OCI-LY7 (cell line): ENCODE results near the gene TNKS1BP1. TPM values are rescaled to one million over a fixed set of nuclear protein-coding genes. Genes with fewer than 3 reads are reported as not detected.

Experiments used
- BruUV-seq: library from RNA; stranded (reverse); fragments of 400-500 nt; replicated peaks from 2 replicates; lab custom pipeline; 2021; lab: Mats Ljungman, UMichigan
- CTCF ChIA-PET: fragments of 300-600 bp; sonication (Branson Sonifier 250); formaldehyde crosslinking; loops from one replicate; lab custom pipeline; 2022; ENCODE audit warnings: antibody characterized with exemption; ENCODE audit not compliant: unreplicated experiment; lab: Charles Lee
- POLR2A ChIA-PET: fragments of 300-600 bp; sonication (Branson Sonifier 250); formaldehyde crosslinking; loops from one replicate; lab custom pipeline; 2022; ENCODE audit warnings: antibody characterized with exemption; lab: Charles Lee
- DNase-seq: peaks from one replicate; pipeline ENCODE4 v3.0.0-alpha.2; 2015; ENCODE audit warnings: low spot score
- H2AFZ ChIP-seq: fragments of 200-600 bp; sonication (generic), shearing (Covaris generic); 2 replicates; pipeline ENCODE4 v1.6.1; 2014; ENCODE audit warnings: mild to moderate bottlenecking, antibody characterized with exemption, low read length, moderate library complexity
- H3K27ac ChIP-seq: fragments of 200-600 bp; sonication (generic); 2 replicates; pipeline ENCODE4 v1.5.1; 2014; ENCODE audit warnings: mixed run types, low read depth, mild to moderate bottlenecking, moderate library complexity, low read length, inconsistent platforms; ENCODE audit not compliant: poor library complexity, severe bottlenecking
- H3K36me3 ChIP-seq: fragments of 200-600 bp; sonication (generic); 2 replicates; pipeline ENCODE4 v1.6.1; 2014; ENCODE audit warnings: mild to moderate bottlenecking, antibody characterized with exemption, low read length, moderate library complexity, mixed read lengths; ENCODE audit not compliant: insufficient read depth
- H3K4me1 ChIP-seq: fragments of 200-600 bp; sonication (generic); 2 replicates; pipeline ENCODE4 v1.5.1; 2014; ENCODE audit warnings: mild to moderate bottlenecking, low read length; ENCODE audit not compliant: insufficient read depth, poor library complexity, severe bottlenecking
- H3K4me2 ChIP-seq: fragments of 200-600 bp; sonication (generic); 2 replicates; pipeline ENCODE4 v1.6.1; 2014; ENCODE audit warnings: mild to moderate bottlenecking, low read length
- H3K4me3 ChIP-seq: fragments of 200-600 bp; sonication (generic); 2 replicates; pipeline ENCODE4 v1.5.1; 2014; ENCODE audit warnings: mild to moderate bottlenecking, low read depth, low read length; ENCODE audit not compliant: poor library complexity, severe bottlenecking
- H3K79me2 ChIP-seq: fragments of 200-600 bp; sonication (generic); 2 replicates; pipeline ENCODE4 v1.6.1; 2016; ENCODE audit warnings: low read depth, mild to moderate bottlenecking, low read length, moderate library complexity, mixed read lengths; ENCODE audit not compliant: insufficient read depth
- H3K9me2 ChIP-seq: fragments of 200-600 bp; sonication (generic); 2 replicates; pipeline ENCODE4 v1.6.1; 2016; ENCODE audit warnings: mild to moderate bottlenecking, low read length, mixed read lengths; ENCODE audit not compliant: insufficient read depth
- H3K9me3 ChIP-seq: fragments of 200-600 bp; sonication (generic); 2 replicates; pipeline ENCODE4 v1.6.1; 2014; ENCODE audit warnings: mild to moderate bottlenecking, mixed run types, low read length, mixed read lengths
- H4K20me1 ChIP-seq: fragments of 200-600 bp; sonication (generic); 2 replicates; pipeline ENCODE4 v1.6.1; 2014; ENCODE audit warnings: mild to moderate bottlenecking, antibody characterized with exemption, low read length, moderate library complexity, mixed read lengths; ENCODE audit not compliant: insufficient read depth
- CTCF ChIP-seq: fragments of 200-600 bp; sonication (generic); conservative IDR thresholded peaks from 2 replicates; pipeline ENCODE4 v1.5.1; 2014; ENCODE audit warnings: mild to moderate bottlenecking, antibody characterized with exemption, low read length, moderate library complexity, mixed read lengths
- EZH2phosphoT487 ChIP-seq: fragments of 200-600 bp; sonication (generic); IDR thresholded peaks from 2 replicates; pipeline ENCODE4 v1.6.1; 2018; ENCODE audit warnings: low read depth, borderline replicate concordance, mild to moderate bottlenecking, mixed run types, antibody characterized with exemption, low read length, moderate library complexity, mixed read lengths
- intact Hi-C: fragments of 100-400 bp; cut with micrococcal nuclease; formaldehyde crosslinking; loops from one replicate; pipeline ENCODE4 v1.10.0; 2022; ENCODE audit not compliant: unreplicated experiment
- total RNA-seq, 2 experiments: library from RNA; depleted of rRNA in 1 of 2; stranded (reverse); fragments of >200 nt in 1 of 2; shearing (Covaris generic) in 1 of 2; gene quantifications; 2 replicates each; pipeline ENCODE4 v1.2.3, GENCODE V29; 2014 to 2022

TNKS1BP1 gene
- total RNA-seq, 2 experiments from 2014 or later = 5.3 to 16.4 TPM

- H3K79me2 ChIP-seq = no peaks in the 10 kb centered on the region
- H3K36me3 ChIP-seq = no peaks in the 10 kb centered on the region
- H4K20me1 ChIP-seq = no peaks in the 10 kb centered on the region
- ChIA-PET CTCF (no interaction called here), POLR2A (interaction anchor here (0.6 to 0.7 kb wide), 2 partner anchors 365 to 780 kb away, joined by 5 to 7 read pairs; no protein-coding TSS in a partner anchor)
- H2AFZ ChIP-seq = no peak overlapping the region
- no peaks in the 10 kb centered on the region for H3K4me1 ChIP-seq
- intact Hi-C loops = no loop called here
- no peaks in the 10 kb centered on the region for H3K9me3 ChIP-seq
- no peak for DNase-seq
- H3K4me3 ChIP-seq = no peak overlapping the region
- no TSS peak for BruUV-seq
- no peak overlapping the region for H3K4me2 ChIP-seq
- H3K9me2 ChIP-seq = no peaks in the 10 kb centered on the region
- H3K27ac ChIP-seq = no peak overlapping the region
- TF ChIP-seq CTCF (no peak), EZH2phosphoT487 (no peak)
Observed at GRCh38 chr11:57353852-57354251, 29.1 kb upstream of the TNKS1BP1 start.

- H3K36me3 ChIP-seq = no peaks in the 10 kb centered on the region
- no peaks in the 10 kb centered on the region for H4K20me1 ChIP-seq
- H3K79me2 ChIP-seq = no peaks in the 10 kb centered on the region
- no peak overlapping the region for H3K27ac ChIP-seq
- H3K4me1 ChIP-seq = no peaks in the 10 kb centered on the region
- no peak for DNase-seq
- H3K9me3 ChIP-seq = no peaks in the 10 kb centered on the region
- POLR2A ChIA-PET = interaction anchor here (0.6 to 0.7 kb wide), 2 partner anchors 366 to 781 kb away, joined by 5 to 7 read pairs; no protein-coding TSS in a partner anchor
- no peak overlapping the region for H3K4me2 ChIP-seq
- no peak overlapping the region for H2AFZ ChIP-seq
- BruUV-seq = no TSS peak
- no peaks in the 10 kb centered on the region for H3K9me2 ChIP-seq
- no peak overlapping the region for H3K4me3 ChIP-seq
- intact Hi-C loops = no loop called here
- CTCF ChIA-PET = no interaction called here
- TF ChIP-seq CTCF = no peak
- TF ChIP-seq EZH2phosphoT487 = no peak
Observed at GRCh38 chr11:57353446-57353845, 28.7 kb upstream of the TNKS1BP1 start.

- Histone ChIP-seq H3K36me3 (no peaks in the 10 kb centered on the region), H3K4me1 (no peaks in the 10 kb centered on the region), H3K79me2 (no peaks in the 10 kb centered on the region), H4K20me1 (no peaks in the 10 kb centered on the region), H3K27ac (no peak overlapping the region), H3K9me3 (no peaks in the 10 kb centered on the region), H3K9me2 (no peaks in the 10 kb centered on the region), H2AFZ (no peak overlapping the region), H3K4me3 (no peak overlapping the region), H3K4me2 (no peak overlapping the region)
- no peak for DNase-seq
- POLR2A ChIA-PET = interaction anchor here (0.6 to 0.7 kb wide), 3 partner anchors 29 to 781 kb away, joined by 3 to 7 read pairs (median 5); no protein-coding TSS in a partner anchor
- BruUV-seq = no TSS peak
- TF ChIP-seq EZH2phosphoT487 (no peak), CTCF (no peak)
- CTCF ChIA-PET = no interaction called here
- intact Hi-C loops = no loop called here
Observed at GRCh38 chr11:57353036-57353435, 28.3 kb upstream of the TNKS1BP1 start.
